ENCODE measurements around the gene METAP1. TPM values are rescaled to one million over a fixed set of nuclear protein-coding genes. Genes with fewer than 3 reads are reported as not detected.
"Not testable (repeated sequence)": the region's sequence is repeated elsewhere in the genome, so short reads cannot be mapped to it uniquely, and the experiment has no call there.

The METAP1 gene
- total and polyA plus RNA-seq, 2 donors (not counting 1 experiment from before 2014, with no cell fraction given), result 20.4 to 40.0 TPM

DNA sequence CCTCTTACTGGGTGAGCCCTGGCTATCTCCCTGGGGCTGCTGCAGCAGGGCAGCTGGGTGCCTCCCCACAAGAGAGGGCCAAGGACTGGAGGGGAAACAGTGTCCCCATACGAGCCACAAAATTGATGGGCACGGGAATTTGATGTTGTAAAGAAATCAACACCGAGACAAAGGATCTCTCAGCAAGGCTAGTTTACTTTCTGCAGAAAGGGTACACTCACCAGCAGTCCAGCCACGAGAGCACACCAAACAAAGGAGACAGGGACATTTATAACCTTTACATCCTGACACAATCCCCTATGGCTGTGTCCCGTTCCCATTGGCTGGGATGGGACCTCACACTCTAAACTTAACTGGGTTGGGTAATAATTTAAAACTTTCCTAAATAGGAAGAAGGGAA, 25.9 kb downstream of the METAP1 start:
- Histone ChIP-seq H3K79me2 (ENCODE audit: control insufficient read depth, insufficient read depth, low read length) (peaks cover 99% of the 10 kb centered on the region), H3K9me3 (ENCODE audit: control extremely low read depth in 1 of 3, control insufficient read depth in 2 of 3, insufficient read depth in 1 of 3, low read length in 2 of 3) (peaks cover 0 to 20% (median 10%) of the 10 kb centered on the region in 3 donors), H2AFZ (ENCODE audit: insufficient read depth, low read depth, low read length, poor library complexity, severe bottlenecking) (no peak overlapping the region), H4K20me1 (ENCODE audit: control insufficient read depth, insufficient read depth, low read length, poor library complexity, severe bottlenecking) (peaks cover 77% of the 10 kb centered on the region), H3K4me1 (ENCODE audit: control insufficient read depth in 2 of 2, insufficient read depth in 2 of 2, low read length in 2 of 2) (no peaks in the 10 kb centered on the region), H3K27ac (ENCODE audit: low read length in 2 of 2) (no peak overlapping the region), H3K4me2 (replicated peaks; ENCODE audit: low read depth, low read length, poor library complexity, severe bottlenecking) (no peak overlapping the region), H3K27me3 (replicated peaks in 1 of 4; ENCODE audit: control extremely low read depth in 1 of 4, control insufficient read depth in 3 of 4, insufficient read depth in 4 of 4, low read length in 3 of 4) (no peaks in the 10 kb centered on the region), H3K9ac (ENCODE audit: low read length) (no peak overlapping the region), H3K36me3 (replicated peaks in 1 of 2; ENCODE audit: control extremely low read depth in 1 of 2, control insufficient read depth in 1 of 2, extremely low read depth in 1 of 2, insufficient read depth in 2 of 2, low read length in 1 of 2) (peaks cover 0 to 4% of the 10 kb centered on the region in 2 experiments), H3K4me3 (ENCODE audit: control extremely low read depth in 1 of 5, extremely low read depth in 1 of 5, insufficient read depth in 1 of 5, low read depth in 2 of 5, low read length in 4 of 5) (no peak overlapping the region)
- no peak overlapping the region for H3K4me3 Mint-ChIP-seq
- no peak for ATAC-seq (ENCODE audit: low read depth)
- peaks cover 36% of the 10 kb centered on the region for H3K4me1 Mint-ChIP-seq
- H3K9me3 Mint-ChIP-seq (ENCODE audit: insufficient read depth), result peaks cover 9% of the 10 kb centered on the region
- intact Hi-C loops (cut with micrococcal nuclease), result no loop called here
- TF ChIP-seq CTCF (IDR thresholded peaks at IDR 0.05), result no peak
- no peak for TF ChIP-seq EZH2 (IDR thresholded peaks at IDR 0.05; ENCODE audit: borderline replicate concordance, insufficient read depth, low read depth, low read length, poor library complexity, severe bottlenecking)
- no peak for DNase-seq
- no peaks in the 10 kb centered on the region for H3K27me3 Mint-ChIP-seq
- no CpG with 5 or more reads among the region's 5 CpGs for WGBS (ENCODE audit: insufficient coverage)
- CTCF ChIA-PET, result no interaction called here
- no peak overlapping the region for H3K27ac Mint-ChIP-seq
- POLR2A ChIA-PET, result no interaction called here

- no peaks in the 10 kb centered on the region for H3K27me3 Mint-ChIP-seq
- Histone ChIP-seq H4K20me1 (ENCODE audit: control insufficient read depth, insufficient read depth, low read length, poor library complexity, severe bottlenecking) (peaks cover 80% of the 10 kb centered on the region), H3K9ac (ENCODE audit: low read length) (no peak overlapping the region), H3K79me2 (ENCODE audit: control insufficient read depth, insufficient read depth, low read length) (peaks cover 99% of the 10 kb centered on the region), H3K9me3 (ENCODE audit: control extremely low read depth in 1 of 3, control insufficient read depth in 2 of 3, insufficient read depth in 1 of 3, low read length in 2 of 3) (peaks cover 0 to 20% (median 10%) of the 10 kb centered on the region in 3 donors), H2AFZ (ENCODE audit: insufficient read depth, low read depth, low read length, poor library complexity, severe bottlenecking) (no peak overlapping the region), H3K4me1 (ENCODE audit: control insufficient read depth in 2 of 2, insufficient read depth in 2 of 2, low read length in 2 of 2) (no peaks in the 10 kb centered on the region), H3K4me2 (replicated peaks; ENCODE audit: low read depth, low read length, poor library complexity, severe bottlenecking) (no peak overlapping the region), H3K36me3 (replicated peaks in 1 of 2; ENCODE audit: control extremely low read depth in 1 of 2, control insufficient read depth in 1 of 2, extremely low read depth in 1 of 2, insufficient read depth in 2 of 2, low read length in 1 of 2) (peaks cover 0 to 4% of the 10 kb centered on the region in 2 experiments), H3K27me3 (replicated peaks in 1 of 4; ENCODE audit: control extremely low read depth in 1 of 4, control insufficient read depth in 3 of 4, insufficient read depth in 4 of 4, low read length in 3 of 4) (no peaks in the 10 kb centered on the region), H3K4me3 (ENCODE audit: control extremely low read depth in 1 of 5, extremely low read depth in 1 of 5, insufficient read depth in 1 of 5, low read depth in 2 of 5, low read length in 4 of 5) (peak overlapping the region in 1 of 5 experiments; percentile 38), H3K27ac (ENCODE audit: low read length in 2 of 2) (no peak overlapping the region)
- H3K27ac Mint-ChIP-seq, result no peak overlapping the region
- peaks cover 43% of the 10 kb centered on the region for H3K4me1 Mint-ChIP-seq
- H3K4me3 Mint-ChIP-seq, result no peak overlapping the region
- ATAC-seq (ENCODE audit: low read depth) (no peak), DNase-seq (no peak)
- H3K9me3 Mint-ChIP-seq (ENCODE audit: insufficient read depth), result peaks cover 9% of the 10 kb centered on the region
- 100% methylated on average over 6 of the region's 9 CpGs for WGBS (ENCODE audit: insufficient coverage)
- TF ChIP-seq EZH2 (IDR thresholded peaks at IDR 0.05; ENCODE audit: borderline replicate concordance, insufficient read depth, low read depth, low read length, poor library complexity, severe bottlenecking) (no peak), CTCF (IDR thresholded peaks at IDR 0.05) (no peak)
- ChIA-PET CTCF (no interaction called here), POLR2A (no interaction called here)
- intact Hi-C loops (cut with micrococcal nuclease), result no loop called here
These were observed 27.0 kb downstream of the METAP1 start for GRCh38 chr4:99022566-99022965.

DNA sequence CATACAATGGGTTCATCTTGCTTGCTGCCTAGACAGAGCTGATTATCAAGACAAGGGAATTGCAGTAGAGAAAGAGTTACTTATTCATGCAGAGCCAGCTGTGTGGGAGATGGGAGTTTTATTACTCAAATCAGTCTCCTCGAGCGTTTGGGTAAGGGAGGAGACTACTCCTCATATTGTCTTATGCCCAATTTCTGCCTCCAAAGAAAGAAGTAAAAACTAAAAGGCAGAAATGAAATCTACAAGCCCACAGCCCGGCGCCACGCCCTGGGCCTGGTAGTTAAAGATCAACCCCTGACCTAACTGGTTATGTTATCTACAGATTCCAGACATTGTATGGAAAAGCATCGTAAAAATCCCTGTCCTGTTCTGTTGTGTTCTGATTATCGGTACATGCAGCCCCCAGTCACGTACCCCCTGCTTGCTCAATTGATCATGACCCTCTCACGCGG, 28.3 kb downstream of the METAP1 start:
- H3K9ac ChIP-seq (ENCODE audit: low read length); H3K4me3 ChIP-seq (ENCODE audit: control extremely low read depth in 1 of 5, extremely low read depth in 1 of 5, insufficient read depth in 1 of 5, low read depth in 2 of 5, low read length in 4 of 5); H3K4me1 ChIP-seq (ENCODE audit: control insufficient read depth in 2 of 2, insufficient read depth in 2 of 2, low read length in 2 of 2); CTCF ChIA-PET; intact Hi-C loops (cut with micrococcal nuclease); POLR2A ChIA-PET; H3K9me3 Mint-ChIP-seq (ENCODE audit: insufficient read depth); H3K27me3 ChIP-seq (replicated peaks in 1 of 4; ENCODE audit: control extremely low read depth in 1 of 4, control insufficient read depth in 3 of 4, insufficient read depth in 4 of 4, low read length in 3 of 4); DNase-seq; H3K27ac Mint-ChIP-seq; H2AFZ ChIP-seq (ENCODE audit: insufficient read depth, low read depth, low read length, poor library complexity, severe bottlenecking); H3K27ac ChIP-seq (ENCODE audit: low read length in 2 of 2); ATAC-seq (ENCODE audit: low read depth); H3K27me3 Mint-ChIP-seq; H3K4me2 ChIP-seq (replicated peaks; ENCODE audit: low read depth, low read length, poor library complexity, severe bottlenecking); H3K4me3 Mint-ChIP-seq; H3K36me3 ChIP-seq (replicated peaks in 1 of 2; ENCODE audit: control extremely low read depth in 1 of 2, control insufficient read depth in 1 of 2, extremely low read depth in 1 of 2, insufficient read depth in 2 of 2, low read length in 1 of 2): not testable (repeated sequence)
- Histone ChIP-seq H4K20me1 (ENCODE audit: control insufficient read depth, insufficient read depth, low read length, poor library complexity, severe bottlenecking) (peaks cover 72% of the 10 kb centered on the region), H3K79me2 (ENCODE audit: control insufficient read depth, insufficient read depth, low read length) (peaks cover 94% of the 10 kb centered on the region), H3K9me3 (ENCODE audit: control extremely low read depth in 1 of 3, control insufficient read depth in 2 of 3, insufficient read depth in 1 of 3, low read length in 2 of 3) (peaks cover 0 to 20% (median 10%) of the 10 kb centered on the region in 3 donors)
- peaks cover 51% of the 10 kb centered on the region for H3K4me1 Mint-ChIP-seq
- WGBS (ENCODE audit: insufficient coverage), result 100% methylated on average over 4 of the region's 10 CpGs

Measured in B cell (primary cell).